Activated CD4-positive, alpha-beta T cell treated with anti-CD3 and anti-CD28 coated beads, Interleukin-2, amount 50 U/mL, for 16 hours (primary cell): ENCODE measurements around the gene CLSTN2.
"Not testable (repeated sequence)": the region's sequence is repeated elsewhere in the genome, so short reads cannot be mapped to it uniquely, and the experiment has no call there.

Source experiments
- DNase-seq: peaks from one replicate; pipeline ENCODE4 v3.0.0-alpha.2; 2020

CLSTN2 gene

GRCh38 chr3:140394488-140395133, 459.6 kb downstream of the CLSTN2 start:
- no peak for DNase-seq

- DNase-seq: no peak
Observed at GRCh38 chr3:140395134-140396075, 460.4 kb downstream of the CLSTN2 start.

GRCh38 chr3:140396110-140396509, 461.1 kb downstream of the CLSTN2 start:
- DNase-seq: no peak

GRCh38 chr3:140397847-140398246, 462.9 kb downstream of the CLSTN2 start:
- DNase-seq: no peak

GRCh38 chr3:140398387-140398786, 463.4 kb downstream of the CLSTN2 start:
- no peak for DNase-seq

- no peak for DNase-seq
Observed at GRCh38 chr3:140399871-140400270, 464.9 kb downstream of the CLSTN2 start.

- DNase-seq: no peak
Observed at GRCh38 chr3:140403079-140403478, 468.1 kb downstream of the CLSTN2 start.

- no peak for DNase-seq
Observed at GRCh38 chr3:140403608-140404007, 468.6 kb downstream of the CLSTN2 start.

GRCh38 chr3:140406655-140407054, 471.7 kb downstream of the CLSTN2 start:
- DNase-seq: no peak

- no peak for DNase-seq
Observed at GRCh38 chr3:140408252-140408651, 473.3 kb downstream of the CLSTN2 start.

- DNase-seq: no peak
Observed at GRCh38 chr3:140416666-140417065, 481.7 kb downstream of the CLSTN2 start.

- DNase-seq: no peak
Observed at GRCh38 chr3:140420621-140421357, 485.8 kb downstream of the CLSTN2 start.

GRCh38 chr3:140421884-140422283, 486.9 kb downstream of the CLSTN2 start:
- no peak for DNase-seq

GRCh38 chr3:140423146-140423545, 488.2 kb downstream of the CLSTN2 start:
- no peak for DNase-seq

- DNase-seq: not testable (repeated sequence)
Observed at GRCh38 chr3:140423574-140423973, 488.6 kb downstream of the CLSTN2 start.

- DNase-seq: no peak
Observed at GRCh38 chr3:140424211-140424610, 489.2 kb downstream of the CLSTN2 start.

- DNase-seq: no peak
Observed at GRCh38 chr3:140424726-140425125, 489.7 kb downstream of the CLSTN2 start.

GRCh38 chr3:140427786-140428185, 492.8 kb downstream of the CLSTN2 start:
- no peak for DNase-seq

- no peak for DNase-seq
Observed at GRCh38 chr3:140428380-140428779, 493.4 kb downstream of the CLSTN2 start.

GRCh38 chr3:140429791-140430190, 494.8 kb downstream of the CLSTN2 start:
- no peak for DNase-seq

GRCh38 chr3:140430494-140430893, 495.5 kb downstream of the CLSTN2 start:
- no peak for DNase-seq

- DNase-seq: no peak
Observed at GRCh38 chr3:140432229-140432669, 497.3 kb downstream of the CLSTN2 start.

- no peak for DNase-seq
Observed at GRCh38 chr3:140433431-140433830, 498.4 kb downstream of the CLSTN2 start.
